ENCODE data around the gene A3GALT2.

Gene A3GALT2

DNA sequence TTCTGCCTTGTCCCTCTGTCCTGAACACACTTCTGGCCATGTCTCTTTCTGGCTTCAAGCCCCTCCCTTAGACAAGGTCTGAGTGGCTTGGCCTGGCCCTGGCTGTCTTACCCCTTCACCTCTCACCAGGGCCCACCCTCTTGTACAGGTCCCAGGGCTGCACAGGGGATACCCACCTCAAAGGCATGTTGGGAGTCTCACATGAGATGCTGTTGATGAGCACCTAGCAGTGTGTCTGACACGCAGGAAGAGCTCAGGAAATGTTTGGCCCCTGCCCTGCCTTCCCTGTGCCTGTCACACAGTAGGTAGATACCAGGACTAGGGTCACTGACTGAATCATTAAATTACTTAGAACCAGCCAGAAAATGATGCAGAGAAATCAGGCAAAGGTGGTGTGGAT lies 48.0 kb downstream of the A3GALT2 start:
- no peak for DNase-seq (ENCODE audit: low read depth, low spot score)

- DNase-seq (ENCODE audit: low read depth, low spot score): no peak
Observed at GRCh38 chr1:33272509-33272908, 48.4 kb downstream of the A3GALT2 start.

DNA sequence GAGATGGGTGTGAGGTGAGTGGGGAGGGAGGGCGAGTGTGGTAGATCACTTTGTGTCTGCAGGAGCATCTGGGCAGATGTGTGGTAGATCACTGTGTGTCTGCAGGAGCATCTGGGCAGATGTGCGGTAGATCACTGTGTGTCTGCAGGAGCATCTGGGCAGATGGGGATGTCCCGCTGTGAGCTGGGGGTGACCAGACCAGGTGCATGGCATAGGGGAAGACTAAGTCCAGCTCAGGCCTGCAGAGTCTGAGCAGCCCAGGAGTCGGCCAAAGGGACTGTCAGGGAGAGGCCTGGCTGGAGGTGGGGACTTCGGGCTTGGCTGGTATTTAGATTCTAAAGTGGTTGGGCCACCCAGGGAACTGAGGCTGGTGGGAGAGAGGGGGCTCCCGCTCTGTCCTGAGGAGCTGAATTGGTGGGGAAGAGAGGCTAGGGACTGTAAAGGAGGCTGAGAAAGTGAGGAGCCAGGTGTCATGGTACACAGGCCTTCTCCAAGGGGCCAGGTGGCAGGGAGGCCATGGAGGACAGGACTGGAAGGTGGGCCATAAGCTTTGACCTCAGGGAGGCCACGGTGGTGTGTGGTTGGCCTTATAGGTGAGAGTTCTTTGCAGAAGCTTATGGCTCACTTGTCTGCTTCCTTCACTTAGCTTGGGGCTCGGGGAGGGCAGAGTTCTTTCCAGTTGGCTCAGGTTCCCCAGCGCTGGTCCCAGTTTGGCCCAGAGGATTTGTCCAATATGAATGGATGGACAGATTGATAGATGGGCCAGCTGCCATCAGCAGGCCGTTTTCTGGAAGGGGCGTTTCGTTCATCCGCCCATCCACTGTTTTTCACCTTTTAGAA lies 49.0 kb downstream of the A3GALT2 start:
- no peak for DNase-seq (ENCODE audit: low read depth, low spot score)

- no peak for DNase-seq (ENCODE audit: low read depth, low spot score)
Observed at GRCh38 chr1:33270808-33271465, 50.0 kb downstream of the A3GALT2 start.

DNA sequence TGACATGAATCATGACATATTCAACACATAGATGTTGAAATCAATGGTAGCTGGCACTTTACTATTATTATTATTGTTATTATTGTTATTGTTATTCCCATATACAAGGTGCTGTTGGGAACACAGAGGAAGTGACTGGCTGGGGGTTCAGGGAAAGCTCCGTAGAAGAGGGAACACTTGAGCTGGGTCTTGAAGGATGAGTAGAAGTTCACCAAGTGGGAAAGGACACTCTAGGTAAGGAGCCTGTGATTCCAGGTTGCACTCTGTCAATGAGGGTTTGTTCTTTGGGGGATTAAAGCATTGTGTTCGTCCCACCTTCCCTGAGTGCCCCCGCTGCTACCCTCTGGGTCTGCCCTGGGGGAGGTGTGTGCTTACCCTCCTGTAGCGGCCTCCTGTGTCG lies 50.5 kb downstream of the A3GALT2 start:
- no peak for DNase-seq (ENCODE audit: low read depth, low spot score)

DNA sequence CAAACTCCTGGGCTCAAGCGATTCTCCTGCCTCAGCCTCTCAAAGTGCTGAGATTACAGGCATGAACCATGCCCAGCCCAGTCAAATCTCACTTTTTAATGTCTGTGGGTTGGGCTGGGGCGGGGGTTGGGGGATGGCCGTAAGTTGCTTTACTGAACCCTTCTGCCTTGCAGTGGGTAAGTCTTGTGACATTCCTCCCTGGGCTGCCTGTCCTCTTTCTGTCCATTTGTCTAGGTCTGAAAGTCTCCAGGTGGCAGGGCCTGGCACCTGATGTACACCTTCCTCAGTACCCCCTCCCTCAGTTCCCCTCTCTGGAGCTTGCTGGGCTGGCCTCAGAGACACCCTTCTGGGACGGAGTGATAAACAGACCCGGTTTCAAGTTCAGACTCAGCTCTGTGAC lies 51.3 kb downstream of the A3GALT2 start:
- DNase-seq (ENCODE audit: low read depth, low spot score): no peak

GRCh38 chr1:33268927-33269610 lies 51.8 kb downstream of the A3GALT2 start:
- DNase-seq (ENCODE audit: low read depth, low spot score): no peak

DNA sequence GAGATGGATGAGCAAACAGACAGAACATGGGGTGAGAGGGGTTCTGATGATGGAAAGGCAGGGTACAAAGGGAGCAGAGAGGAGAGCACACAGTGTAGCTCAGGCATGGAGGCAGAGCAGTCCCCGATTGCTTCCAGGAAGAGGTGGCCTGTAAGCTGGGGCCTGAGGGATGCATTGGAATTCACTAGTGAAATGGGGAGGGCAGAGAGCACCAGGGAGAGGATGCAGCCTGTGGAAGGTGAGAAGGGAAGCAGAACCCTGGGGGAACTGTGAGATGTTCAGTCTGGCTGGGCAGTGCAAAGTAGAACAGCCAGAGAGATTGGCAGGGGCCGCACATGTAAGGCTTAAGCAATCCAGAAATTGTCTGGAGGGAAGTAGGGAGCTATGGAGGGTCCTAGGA lies 52.4 kb downstream of the A3GALT2 start:
- DNase-seq (ENCODE audit: low read depth, low spot score): no peak

DNA sequence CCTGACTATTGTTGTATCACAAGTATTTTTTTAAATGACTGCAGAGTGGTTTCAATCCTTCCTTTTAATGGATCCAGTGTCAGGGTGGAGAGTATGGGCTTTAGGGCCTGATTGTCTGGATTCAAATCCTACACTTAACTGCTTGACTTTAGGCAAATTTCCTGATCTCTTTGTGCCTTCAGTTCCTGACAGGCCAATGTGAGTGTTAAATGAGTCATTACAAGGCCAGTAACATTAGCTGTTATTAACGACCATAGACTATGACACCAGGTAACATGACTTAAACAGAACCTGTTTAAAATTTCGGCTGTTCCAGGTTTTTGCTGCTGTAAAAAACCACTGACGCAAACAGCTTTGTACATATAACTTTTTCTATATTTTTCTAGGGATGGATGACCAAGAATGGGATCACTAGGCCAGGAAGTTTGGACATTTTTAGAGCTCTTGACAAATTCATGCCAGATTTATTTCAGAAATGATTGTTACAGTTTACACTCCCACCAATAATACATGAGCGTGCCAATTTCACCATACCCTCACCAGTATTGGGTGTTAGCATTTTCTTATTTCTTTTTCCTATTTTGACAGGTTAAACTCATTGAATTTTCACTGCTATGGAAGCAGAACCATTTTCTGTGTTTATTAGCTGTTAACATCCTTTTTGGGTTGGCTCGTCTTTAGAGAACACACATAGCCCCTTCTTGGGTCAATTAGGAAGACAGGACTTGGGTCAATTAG lies 53.3 kb downstream of the A3GALT2 start:
- DNase-seq (ENCODE audit: low read depth, low spot score): no peak

GRCh38 chr1:33266766-33267165 lies 54.1 kb downstream of the A3GALT2 start:
- no peak for DNase-seq (ENCODE audit: low read depth, low spot score)

- DNase-seq (ENCODE audit: low read depth, low spot score): no peak
Observed at GRCh38 chr1:33265780-33266605, 54.9 kb downstream of the A3GALT2 start.

DNA sequence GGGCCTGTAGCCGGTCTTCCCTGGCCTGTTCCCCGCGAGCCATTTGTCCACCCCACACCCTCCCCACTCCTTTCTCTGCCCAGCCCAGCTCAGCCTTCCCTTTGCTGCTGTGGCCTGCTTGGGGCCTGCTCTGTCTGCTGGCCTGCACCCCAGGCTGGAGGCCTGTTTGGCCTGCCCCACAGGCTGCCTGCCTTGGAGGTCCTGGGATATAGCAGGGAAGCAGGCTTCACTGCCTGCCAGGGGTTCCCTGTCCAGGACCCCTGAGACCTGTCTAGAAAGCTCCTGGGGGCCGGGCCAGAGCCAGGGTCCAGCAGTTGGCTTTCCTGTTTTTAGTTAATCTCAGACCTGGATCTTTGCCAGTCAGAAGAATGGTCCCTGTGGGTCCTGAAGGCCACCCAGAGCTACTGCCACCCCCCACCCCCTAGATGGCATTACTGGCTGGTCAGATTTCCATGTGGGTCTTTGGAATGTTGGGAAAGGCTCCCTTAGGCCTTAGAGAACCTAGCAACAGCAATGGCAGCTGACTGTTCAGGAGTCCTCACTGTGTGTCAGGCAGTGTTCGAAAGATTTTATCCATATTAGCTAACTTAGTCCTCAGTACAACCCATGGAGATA lies 56.9 kb downstream of the A3GALT2 start:
- no peak for DNase-seq (ENCODE audit: low read depth, low spot score)

DNA sequence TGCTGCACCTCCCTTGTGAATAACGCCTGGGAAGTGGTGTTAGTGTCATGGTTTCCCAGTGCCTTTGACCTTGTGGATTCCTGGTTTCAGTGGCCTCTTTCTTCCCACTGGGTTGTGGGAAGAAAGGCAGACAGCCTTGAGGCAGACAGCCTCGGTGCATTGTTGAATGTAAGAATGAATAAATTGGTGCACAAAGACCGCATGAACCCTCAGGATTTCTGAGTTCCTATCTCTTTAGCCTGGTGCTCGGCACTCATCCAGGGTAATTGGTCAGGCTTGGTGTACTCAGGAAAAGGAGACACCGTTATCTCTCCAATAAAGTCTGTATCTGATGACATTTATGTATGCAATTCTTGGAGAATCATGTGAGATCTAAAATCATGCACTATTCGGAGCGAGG lies 59.6 kb downstream of the A3GALT2 start:
- no peak for DNase-seq (ENCODE audit: low read depth, low spot score)

DNA sequence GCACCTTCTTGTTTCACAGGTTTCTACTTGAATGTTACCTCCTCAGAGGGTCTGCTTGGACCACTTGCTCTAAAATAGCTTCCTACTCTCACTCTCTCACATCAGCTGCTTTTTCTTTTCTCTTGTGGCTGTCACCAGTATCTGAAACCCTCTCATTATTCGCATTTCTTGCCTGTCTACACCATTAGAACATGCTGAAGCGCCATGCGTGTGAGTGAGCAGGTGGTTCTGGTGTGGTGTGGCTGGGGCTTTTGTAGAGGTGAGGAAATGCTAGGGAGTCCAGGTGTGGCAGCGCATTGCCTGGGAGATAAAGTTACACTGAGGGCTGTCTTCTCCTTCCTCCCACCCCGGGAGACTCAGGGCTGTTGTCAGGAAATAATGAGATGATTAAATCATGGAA lies 60.5 kb downstream of the A3GALT2 start:
- DNase-seq (ENCODE audit: low read depth, low spot score): no peak

DNA sequence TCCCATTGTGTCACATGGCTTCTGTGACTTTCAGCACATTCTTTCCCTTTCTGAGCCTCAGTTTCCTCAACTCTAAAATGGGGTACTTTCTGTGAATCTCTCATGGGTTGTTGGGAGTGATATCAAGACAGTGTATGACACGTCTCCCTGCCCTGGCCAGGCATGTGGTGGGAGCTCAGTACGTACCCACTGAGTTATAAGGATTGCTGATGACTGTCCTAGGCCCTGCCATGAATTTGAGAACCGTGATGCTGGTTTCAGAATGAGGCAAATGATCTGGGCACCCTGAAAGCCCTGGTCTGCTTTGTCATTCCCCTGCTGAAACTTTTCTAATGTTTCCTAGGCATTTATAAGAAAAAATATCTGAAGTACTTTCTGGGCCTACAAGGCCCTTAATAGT lies 61.0 kb downstream of the A3GALT2 start:
- DNase-seq (ENCODE audit: low read depth, low spot score): no peak

DNA sequence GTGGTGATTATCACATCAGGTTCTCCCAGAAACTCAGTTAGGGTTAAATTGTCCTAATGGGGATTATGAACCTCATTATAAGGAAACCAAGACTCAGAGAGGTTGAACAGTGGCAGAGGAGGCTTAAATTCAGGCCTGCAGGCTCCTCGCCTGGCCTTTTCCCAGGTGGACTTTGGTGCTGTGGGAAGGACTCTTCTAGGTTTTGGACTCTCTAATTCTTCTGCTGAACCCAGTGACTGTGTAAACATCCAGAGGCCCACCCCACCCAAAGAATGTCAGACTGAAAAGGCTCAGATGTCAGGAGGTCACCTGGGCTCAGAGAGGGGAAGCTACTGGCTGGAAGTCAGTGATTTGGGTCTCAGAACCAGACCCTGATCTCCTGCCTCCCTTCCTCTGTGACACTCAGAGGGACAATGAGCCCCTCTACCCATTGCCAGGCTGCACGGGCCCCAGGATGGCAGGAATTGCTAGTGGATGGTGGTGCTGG lies 62.1 kb downstream of the A3GALT2 start:
- DNase-seq (ENCODE audit: low read depth, low spot score): no peak

GRCh38 chr1:33257772-33258712 lies 62.9 kb downstream of the A3GALT2 start:
- no peak for DNase-seq (ENCODE audit: low read depth, low spot score)

DNA sequence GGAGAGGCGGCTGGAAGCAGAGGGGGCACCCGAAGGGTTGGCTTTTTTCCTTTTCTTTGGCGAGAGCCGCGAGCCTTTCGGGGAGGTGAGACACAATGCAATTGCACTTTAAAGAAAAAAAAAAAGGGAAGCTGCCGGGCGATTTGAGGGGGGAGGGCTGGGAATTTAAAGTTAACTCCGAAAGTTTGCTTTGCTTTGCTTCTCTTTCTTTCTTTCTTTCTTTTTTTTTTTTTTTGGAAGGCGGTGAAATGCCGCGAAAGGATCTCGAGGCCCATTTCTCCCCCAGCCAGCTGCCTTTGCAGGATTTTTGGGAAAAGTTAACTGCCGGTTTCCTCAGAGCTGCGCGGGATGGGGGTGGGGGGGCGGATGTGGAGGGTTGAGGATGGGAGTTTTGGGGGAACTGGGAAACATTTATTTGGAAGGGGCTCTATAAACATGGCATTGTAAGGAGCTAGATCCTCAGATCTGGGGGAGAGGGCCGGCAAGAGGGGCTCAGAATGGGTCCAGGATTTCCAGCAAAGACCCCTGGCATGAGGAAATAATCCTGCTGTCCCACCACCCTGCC lies 63.6 kb downstream of the A3GALT2 start:
- no peak for DNase-seq (ENCODE audit: low read depth, low spot score)
